ENCODE measurements around the gene KHSRP. TPM values are rescaled to one million over a fixed set of nuclear protein-coding genes. Genes with fewer than 3 reads are reported as not detected.

KHSRP gene
- total RNA-seq, 3 donors from 2014 or later, result 513 to 596 (median 530) TPM

- Mint-ChIP-seq H3K4me3 (peak overlapping the region; percentile 83), H3K36me3 (ENCODE audit: insufficient read depth) (peaks cover 25% of the 10 kb centered on the region), H3K9me3 (no peaks in the 10 kb centered on the region), H3K4me1 (ENCODE audit: low read depth) (peaks cover 18% of the 10 kb centered on the region), H3K27me3 (ENCODE audit: low read depth) (no peaks in the 10 kb centered on the region)
- DNase-seq, result no peak
- ATAC-seq, result no peak
These were observed 34.2 kb upstream of the KHSRP start for GRCh38 chr19:6458695-6459261.

- H3K27me3 Mint-ChIP-seq (ENCODE audit: low read depth), result no peaks in the 10 kb centered on the region
- H3K9me3 Mint-ChIP-seq, result no peaks in the 10 kb centered on the region
- peaks cover 17% of the 10 kb centered on the region for H3K4me1 Mint-ChIP-seq (ENCODE audit: low read depth)
- peaks cover 27% of the 10 kb centered on the region for H3K36me3 Mint-ChIP-seq (ENCODE audit: insufficient read depth)
- H3K4me3 Mint-ChIP-seq, result peak overlapping the region; percentile 83
- ATAC-seq, result no peak
- DNase-seq, result no peak
These were observed 33.5 kb upstream of the KHSRP start for GRCh38 chr19:6457958-6458694.

DNA sequence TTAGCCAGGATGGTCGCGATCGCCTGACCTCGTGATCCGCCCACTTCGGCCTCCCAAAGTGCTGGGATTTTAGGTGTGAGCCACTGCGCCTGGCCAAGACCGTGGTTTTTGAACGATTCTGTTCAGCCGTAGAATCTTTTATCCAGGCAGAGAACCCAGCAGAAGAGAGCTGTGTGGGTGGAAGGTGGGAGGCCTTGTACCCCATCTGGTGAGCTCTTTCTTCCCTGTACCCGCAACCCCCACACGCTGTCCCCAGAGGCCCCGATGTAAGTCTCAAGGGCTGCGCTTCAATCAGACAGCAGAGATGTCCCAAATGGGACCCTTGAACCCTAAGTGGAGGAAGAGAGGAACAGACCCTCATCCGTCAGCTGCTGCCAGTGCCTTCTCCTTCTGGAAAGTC is 31.3 kb upstream of the KHSRP start:
- ATAC-seq (no peak), DNase-seq (no peak)
- no peak overlapping the region for H3K4me3 Mint-ChIP-seq
- H3K4me1 Mint-ChIP-seq (ENCODE audit: low read depth), result peaks cover 14% of the 10 kb centered on the region
- peaks cover 35% of the 10 kb centered on the region for H3K36me3 Mint-ChIP-seq (ENCODE audit: insufficient read depth)
- H3K27me3 Mint-ChIP-seq (ENCODE audit: low read depth), result no peaks in the 10 kb centered on the region
- H3K9me3 Mint-ChIP-seq, result no peaks in the 10 kb centered on the region

GRCh38 chr19:6453951-6454565 is 29.4 kb upstream of the KHSRP start:
- Mint-ChIP-seq H3K9me3 (no peaks in the 10 kb centered on the region), H3K36me3 (ENCODE audit: insufficient read depth) (peaks cover 36% of the 10 kb centered on the region), H3K4me1 (ENCODE audit: low read depth) (peaks cover 8% of the 10 kb centered on the region), H3K27me3 (ENCODE audit: low read depth) (no peaks in the 10 kb centered on the region), H3K4me3 (no peak overlapping the region)
- DNase-seq, result no peak
- no peak for ATAC-seq

DNA sequence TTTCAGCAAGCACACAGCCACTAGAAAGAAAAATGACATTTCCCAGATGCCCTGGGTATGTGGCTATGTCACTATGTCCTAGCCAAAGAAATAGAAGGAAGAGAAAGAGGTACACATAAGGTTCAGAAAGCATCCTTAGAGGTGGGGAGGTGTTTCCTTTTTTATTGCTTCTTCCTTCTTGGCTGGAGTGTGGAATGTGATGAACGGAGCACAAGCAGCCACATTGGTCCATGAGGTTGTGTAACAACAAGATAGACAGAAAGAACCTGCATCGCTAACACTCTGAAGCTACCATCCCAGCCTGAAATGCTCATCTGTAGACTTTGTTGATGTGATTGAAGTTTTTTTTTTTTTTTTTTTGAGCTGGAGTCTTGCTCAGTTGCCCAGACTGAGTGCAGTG is 28.3 kb upstream of the KHSRP start:
- peaks cover 36% of the 10 kb centered on the region for H3K36me3 Mint-ChIP-seq (ENCODE audit: insufficient read depth)
- ATAC-seq, result no peak

GRCh38 chr19:6452223-6452614 is 27.6 kb upstream of the KHSRP start:
- ATAC-seq, result no peak
- no peak for DNase-seq
- peaks cover 36% of the 10 kb centered on the region for H3K36me3 Mint-ChIP-seq (ENCODE audit: insufficient read depth)
- H3K27me3 Mint-ChIP-seq (ENCODE audit: low read depth), result no peaks in the 10 kb centered on the region
- no peaks in the 10 kb centered on the region for H3K9me3 Mint-ChIP-seq
- no peaks in the 10 kb centered on the region for H3K4me1 Mint-ChIP-seq (ENCODE audit: low read depth)
- H3K4me3 Mint-ChIP-seq, result no peak overlapping the region

More for the DNA sequence above, 28.3 kb upstream of the KHSRP start:
- no peak for DNase-seq
- Mint-ChIP-seq H3K27me3 (ENCODE audit: low read depth) (no peaks in the 10 kb centered on the region), H3K9me3 (no peaks in the 10 kb centered on the region), H3K4me3 (no peak overlapping the region), H3K4me1 (ENCODE audit: low read depth) (no peaks in the 10 kb centered on the region)

GRCh38 chr19:6451583-6452222 is 27.1 kb upstream of the KHSRP start:
- ATAC-seq, result no peak
- Mint-ChIP-seq H3K27me3 (ENCODE audit: low read depth) (no peaks in the 10 kb centered on the region), H3K9me3 (no peaks in the 10 kb centered on the region), H3K36me3 (ENCODE audit: insufficient read depth) (peaks cover 38% of the 10 kb centered on the region), H3K4me3 (no peak overlapping the region), H3K4me1 (ENCODE audit: low read depth) (no peaks in the 10 kb centered on the region)
- no peak for DNase-seq

GRCh38 chr19:6450166-6450565 is 25.6 kb upstream of the KHSRP start:
- no peak for DNase-seq
- Mint-ChIP-seq H3K9me3 (peaks cover 2% of the 10 kb centered on the region), H3K36me3 (ENCODE audit: insufficient read depth) (peaks cover 31% of the 10 kb centered on the region), H3K4me3 (no peak overlapping the region), H3K27me3 (ENCODE audit: low read depth) (no peaks in the 10 kb centered on the region), H3K4me1 (ENCODE audit: low read depth) (no peaks in the 10 kb centered on the region)
- no peak for ATAC-seq

- no peak overlapping the region for H3K4me3 Mint-ChIP-seq
- H3K27me3 Mint-ChIP-seq (ENCODE audit: low read depth), result no peaks in the 10 kb centered on the region
- peaks cover 17% of the 10 kb centered on the region for H3K36me3 Mint-ChIP-seq (ENCODE audit: insufficient read depth)
- no peak for ATAC-seq
- H3K4me1 Mint-ChIP-seq (ENCODE audit: low read depth), result no peaks in the 10 kb centered on the region
- no peak for DNase-seq
- H3K9me3 Mint-ChIP-seq, result peaks cover 2% of the 10 kb centered on the region
These were observed 23.4 kb upstream of the KHSRP start for GRCh38 chr19:6448045-6448444.

GRCh38 chr19:6446452-6446851 is 21.8 kb upstream of the KHSRP start:
- peaks cover 2% of the 10 kb centered on the region for H3K9me3 Mint-ChIP-seq
- DNase-seq (no peak), ATAC-seq (no peak)
- no peaks in the 10 kb centered on the region for H3K27me3 Mint-ChIP-seq (ENCODE audit: low read depth)
- H3K4me3 Mint-ChIP-seq, result no peak overlapping the region
- H3K4me1 Mint-ChIP-seq (ENCODE audit: low read depth), result no peaks in the 10 kb centered on the region
- peaks cover 10% of the 10 kb centered on the region for H3K36me3 Mint-ChIP-seq (ENCODE audit: insufficient read depth)

DNA sequence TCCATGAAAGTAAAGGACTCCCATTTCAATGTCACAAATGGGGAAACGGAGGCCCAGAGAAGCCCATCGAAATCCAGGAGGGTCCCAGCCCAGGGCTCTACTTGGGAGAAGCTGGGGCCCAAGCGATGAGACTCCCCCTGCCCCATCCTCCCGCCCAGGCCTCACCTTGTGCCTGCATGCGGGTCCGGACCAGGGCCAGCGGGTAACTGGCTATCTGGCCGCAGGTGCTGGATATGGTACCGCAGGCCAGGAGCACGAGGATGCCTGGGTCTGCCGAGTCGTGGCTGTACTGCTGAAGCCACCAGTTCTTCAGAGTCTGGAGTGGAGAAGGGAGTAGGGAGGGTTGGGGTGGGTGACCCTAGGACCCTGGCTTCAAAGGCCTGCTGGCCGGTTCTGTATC is 19.4 kb upstream of the KHSRP start:
- Mint-ChIP-seq H3K36me3 (ENCODE audit: insufficient read depth) (peaks cover 8% of the 10 kb centered on the region), H3K4me3 (no peak overlapping the region), H3K4me1 (ENCODE audit: low read depth) (no peaks in the 10 kb centered on the region), H3K9me3 (peaks cover 2% of the 10 kb centered on the region), H3K27me3 (ENCODE audit: low read depth) (no peaks in the 10 kb centered on the region)
- ATAC-seq, result no peak
- no peak for DNase-seq

- Mint-ChIP-seq H3K4me1 (ENCODE audit: low read depth) (no peaks in the 10 kb centered on the region), H3K4me3 (no peak overlapping the region), H3K27me3 (ENCODE audit: low read depth) (no peaks in the 10 kb centered on the region), H3K9me3 (peaks cover 2% of the 10 kb centered on the region), H3K36me3 (ENCODE audit: insufficient read depth) (peaks cover 8% of the 10 kb centered on the region)
- ATAC-seq, result no peak
- no peak for DNase-seq
These were observed 17.6 kb upstream of the KHSRP start for GRCh38 chr19:6442087-6442688.

GRCh38 chr19:6440905-6441304 is 16.3 kb upstream of the KHSRP start:
- Mint-ChIP-seq H3K9me3 (no peaks in the 10 kb centered on the region), H3K4me3 (no peak overlapping the region), H3K4me1 (ENCODE audit: low read depth) (no peaks in the 10 kb centered on the region), H3K36me3 (ENCODE audit: insufficient read depth) (peaks cover 2% of the 10 kb centered on the region), H3K27me3 (ENCODE audit: low read depth) (no peaks in the 10 kb centered on the region)
- no peak for ATAC-seq
- DNase-seq, result no peak

DNA sequence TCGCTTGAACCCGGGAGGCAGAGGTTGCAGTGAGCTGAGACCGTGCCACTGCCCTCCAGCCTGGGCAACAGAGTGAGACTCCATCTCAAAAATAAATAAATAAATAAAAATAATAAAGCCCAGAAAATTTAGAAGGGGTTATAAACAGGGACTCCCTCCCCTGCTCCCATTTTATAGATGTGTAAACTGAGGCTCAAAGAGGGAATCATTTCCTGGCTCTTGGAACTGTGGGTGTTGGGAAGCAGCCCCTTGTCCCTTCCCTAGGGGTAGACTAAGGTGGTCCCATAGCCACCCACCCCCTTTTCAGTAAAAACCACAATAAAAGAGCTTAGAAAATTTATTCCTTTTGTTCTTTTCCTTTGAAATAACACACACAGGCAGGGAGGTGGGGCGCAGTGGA is 15.1 kb upstream of the KHSRP start:
- ATAC-seq (no peak), DNase-seq (no peak)
- Mint-ChIP-seq H3K27me3 (ENCODE audit: low read depth) (no peaks in the 10 kb centered on the region), H3K4me3 (no peak overlapping the region), H3K4me1 (ENCODE audit: low read depth) (no peaks in the 10 kb centered on the region), H3K9me3 (no peaks in the 10 kb centered on the region), H3K36me3 (ENCODE audit: insufficient read depth) (no peaks in the 10 kb centered on the region)

Data from activated T-cell treated with anti-CD3 and anti-CD28 coated beads, Interleukin-2, amount 50 U/mL, for 4 hours (primary cell).